Measurements from ENCODE around the gene MUC20. TPM values are rescaled to one million over a fixed set of nuclear protein-coding genes. Genes with fewer than 3 reads are reported as not detected.

The MUC20 gene
- total and polyA plus RNA-seq, 2 of the 13 experiments (the other 11 are each of a cell fraction or from before 2014, with no cell fraction given), result 0.24 to 0.83 TPM

- TF ChIP-seq ZBED4 (CRISPR knock-in tag; IDR thresholded peaks at IDR 0.05; ENCODE audit: borderline replicate concordance) (no peak), REXO4 (CRISPR knock-in tag; IDR thresholded peaks at IDR 0.05; ENCODE audit: borderline replicate concordance) (no peak), ZNF790 (CRISPR knock-in tag; IDR thresholded peaks at IDR 0.05; ENCODE audit: borderline replicate concordance) (no peak), DMAP1 (CRISPR knock-in tag; IDR thresholded peaks at IDR 0.05) (no peak), ZHX2 (IDR thresholded peaks at IDR 0.05; ENCODE audit: low read depth) (no peak), ZHX2 (CRISPR knock-in tag; IDR thresholded peaks at IDR 0.05; ENCODE audit: borderline replicate concordance) (no peak), ZNF407 (CRISPR knock-in tag; IDR thresholded peaks at IDR 0.05; ENCODE audit: not compliant biosample characterization) (no peak), MZF1 (CRISPR knock-in tag; IDR thresholded peaks at IDR 0.05; ENCODE audit: borderline replicate concordance) (no peak), RCOR2 (CRISPR knock-in tag; IDR thresholded peaks at IDR 0.05) (no peak), ZNF768 (CRISPR knock-in tag; IDR thresholded peaks at IDR 0.05) (no peak)
These were observed 11.1 kb upstream of the MUC20 start (continued) for GRCh38 chr3:195709676-195710085.

All from HepG2 (cell line).